COLO829 (cell line): ENCODE measurements around the gene HDAC4.
"Not testable (repeated sequence)": the region's sequence is repeated elsewhere in the genome, so short reads cannot be mapped to it uniquely, and the experiment has no call there.

ENCODE experiments used
- DNase-seq: peaks from one replicate; pipeline ENCODE4 v3.0.0; 2012; ENCODE audit warnings: low spot score

Gene HDAC4

DNA sequence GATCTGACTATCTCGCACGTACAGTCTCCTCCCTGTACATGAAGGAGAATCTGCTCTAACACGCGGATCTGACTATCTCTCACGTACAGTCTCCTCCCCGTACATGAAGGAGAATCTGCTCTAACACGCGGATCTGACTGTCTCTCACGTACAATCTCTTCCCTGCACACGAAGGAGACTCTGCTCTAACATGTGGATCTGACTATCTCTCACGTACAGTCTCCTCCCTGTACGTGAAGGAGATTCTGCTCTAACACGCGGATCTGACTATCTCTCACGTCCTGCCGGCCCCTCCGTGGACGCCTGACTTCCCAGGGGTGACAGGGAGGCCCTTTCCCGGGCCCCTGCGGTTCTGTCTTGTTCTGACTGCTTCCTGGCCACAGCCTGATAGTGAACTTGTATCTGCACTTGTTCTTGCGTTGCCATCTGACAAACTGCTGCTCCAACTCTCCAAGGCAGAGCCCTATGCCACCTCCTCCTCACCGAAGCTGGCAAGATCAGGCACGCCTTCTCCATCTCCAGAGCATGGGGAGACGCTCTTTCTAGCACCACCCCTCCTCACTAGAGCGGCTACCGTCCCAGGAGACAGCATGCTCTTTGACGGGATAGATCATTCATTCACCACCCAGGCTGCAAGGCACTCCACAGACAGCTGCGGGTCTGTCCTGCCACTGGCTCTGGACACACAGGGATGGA is 314.3 kb downstream of the HDAC4 start:
- no peak for DNase-seq

GRCh38 chr2:239085201-239085992 is 315.4 kb downstream of the HDAC4 start:
- DNase-seq = peak; percentile 75

- DNase-seq = no peak
These were observed 316.8 kb downstream of the HDAC4 start for GRCh38 chr2:239084007-239084406.

DNA sequence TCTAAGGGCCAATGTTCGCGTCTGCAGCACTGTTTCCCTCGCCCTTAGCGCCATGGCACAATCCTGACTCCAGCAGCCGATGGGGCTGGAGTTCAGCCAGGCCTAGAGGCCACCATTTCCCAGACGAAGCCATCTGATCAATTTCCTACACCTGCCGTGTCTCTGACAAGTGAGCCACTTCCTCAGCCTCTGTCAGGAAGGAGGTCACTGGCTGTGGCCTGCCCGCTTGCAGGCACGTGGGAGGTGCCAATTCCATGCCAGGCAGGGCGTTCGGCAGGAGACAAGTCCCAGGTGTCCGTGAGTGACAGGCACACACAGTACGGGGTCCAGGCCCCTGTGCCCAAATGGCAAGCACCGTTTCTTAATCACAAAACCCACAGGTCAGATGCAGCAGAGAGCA is 318.4 kb downstream of the HDAC4 start:
- no peak for DNase-seq

DNA sequence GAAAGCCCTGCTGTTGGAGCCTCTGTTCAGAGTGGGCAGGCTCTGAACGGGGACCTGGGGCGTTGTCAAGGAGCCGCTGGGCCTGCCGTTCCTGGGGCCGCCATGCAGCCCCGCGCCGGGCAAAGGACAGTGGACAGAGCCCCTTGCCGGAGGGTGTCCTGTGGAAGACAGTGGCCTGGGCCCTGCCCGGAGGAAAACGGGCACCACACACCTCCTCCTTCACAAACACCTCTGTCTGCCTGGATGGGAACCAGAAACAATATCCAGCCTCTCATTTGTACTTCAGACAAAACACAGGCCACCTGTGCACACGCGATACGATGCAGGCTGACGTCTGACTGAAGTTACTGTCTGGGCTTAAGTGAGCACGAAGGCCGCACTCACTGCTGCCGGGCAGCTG is 319.2 kb downstream of the HDAC4 start:
- DNase-seq = no peak

- DNase-seq = no peak
These were observed 319.8 kb downstream of the HDAC4 start for GRCh38 chr2:239081046-239081445.

DNA sequence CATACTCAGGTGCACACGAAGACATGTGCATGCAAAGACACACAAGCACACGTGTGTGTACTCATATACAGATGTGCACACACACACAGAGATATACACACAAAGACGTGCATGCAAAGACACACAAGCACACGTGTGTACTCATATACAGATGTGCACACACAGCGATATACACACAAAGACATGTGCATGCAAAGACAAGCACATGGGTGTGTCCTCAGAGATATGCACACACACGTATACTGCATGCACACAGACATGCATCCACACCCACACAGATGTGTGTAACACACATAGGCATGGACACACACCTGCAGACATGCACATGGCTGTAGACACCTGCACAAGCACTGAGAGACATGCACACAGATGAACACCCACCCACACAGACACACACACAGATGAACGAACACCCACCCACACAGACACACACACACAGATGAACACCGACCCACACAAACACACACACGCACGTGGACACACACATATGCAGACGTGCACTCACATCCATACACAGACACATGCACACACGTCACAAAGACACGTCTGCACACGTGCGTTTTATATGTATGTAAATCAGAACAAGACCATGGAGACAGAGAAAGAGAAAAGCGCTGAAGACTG is 321.0 kb downstream of the HDAC4 start:
- no peak for DNase-seq

DNA sequence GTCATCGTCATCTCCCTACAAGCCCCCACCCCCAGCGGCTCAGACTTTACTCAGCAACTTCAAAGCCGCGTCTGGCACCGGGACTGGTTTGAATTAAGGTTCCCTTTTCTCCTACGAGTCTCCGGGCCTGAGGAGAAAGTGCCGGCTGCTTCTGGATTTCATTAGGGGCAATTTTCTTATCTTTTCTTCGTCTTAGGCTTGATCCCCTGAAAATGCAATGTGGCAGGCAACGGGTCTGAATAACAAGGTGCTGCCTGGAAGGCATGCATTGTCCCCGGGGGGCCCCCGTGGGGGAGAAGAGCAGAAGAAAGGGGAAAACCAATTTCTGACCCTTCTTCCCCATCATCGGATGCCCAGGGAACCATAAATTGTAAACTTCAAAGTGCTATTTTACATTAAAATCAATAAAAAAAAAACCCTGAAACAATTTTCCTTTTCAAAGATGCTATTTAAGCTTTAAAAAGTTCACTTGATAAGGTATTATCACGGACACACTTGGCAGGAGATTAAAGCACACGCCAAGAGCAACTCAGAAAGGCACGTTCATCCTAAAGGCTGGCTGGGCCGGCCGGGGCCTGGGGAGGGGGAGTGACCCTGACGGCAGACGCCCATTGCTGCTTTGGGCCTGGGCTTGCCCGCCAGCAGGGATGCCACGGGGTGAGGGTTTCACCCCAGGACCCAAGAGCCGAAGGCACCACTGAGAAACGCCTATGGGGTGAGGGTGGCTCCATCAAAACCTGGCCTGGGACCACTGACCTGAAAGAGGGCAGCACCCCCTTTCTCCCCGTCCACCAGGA is 322.5 kb downstream of the HDAC4 start:
- DNase-seq = no peak

DNA sequence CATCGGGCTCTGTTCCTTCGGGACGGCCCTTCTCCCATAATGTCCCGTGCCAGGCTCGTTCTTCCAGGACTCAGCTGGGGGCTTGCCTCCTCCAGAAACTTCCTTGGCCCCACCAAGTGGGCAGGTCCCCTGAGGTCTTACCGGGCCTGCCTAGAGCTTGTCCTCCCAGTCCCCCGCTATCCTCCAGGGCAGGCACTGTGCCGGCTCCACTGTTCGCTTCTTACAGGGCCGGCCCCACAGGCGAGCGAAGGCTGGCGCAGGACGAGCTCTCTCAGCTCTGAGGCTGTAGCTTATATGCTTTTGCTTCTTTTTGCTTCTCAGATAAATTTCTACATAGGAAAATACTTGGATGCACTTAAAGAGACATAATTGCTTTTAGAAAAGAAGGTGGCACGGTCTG is 323.6 kb downstream of the HDAC4 start:
- DNase-seq = no peak

GRCh38 chr2:239075918-239076758 is 324.7 kb downstream of the HDAC4 start:
- DNase-seq = no peak

DNA sequence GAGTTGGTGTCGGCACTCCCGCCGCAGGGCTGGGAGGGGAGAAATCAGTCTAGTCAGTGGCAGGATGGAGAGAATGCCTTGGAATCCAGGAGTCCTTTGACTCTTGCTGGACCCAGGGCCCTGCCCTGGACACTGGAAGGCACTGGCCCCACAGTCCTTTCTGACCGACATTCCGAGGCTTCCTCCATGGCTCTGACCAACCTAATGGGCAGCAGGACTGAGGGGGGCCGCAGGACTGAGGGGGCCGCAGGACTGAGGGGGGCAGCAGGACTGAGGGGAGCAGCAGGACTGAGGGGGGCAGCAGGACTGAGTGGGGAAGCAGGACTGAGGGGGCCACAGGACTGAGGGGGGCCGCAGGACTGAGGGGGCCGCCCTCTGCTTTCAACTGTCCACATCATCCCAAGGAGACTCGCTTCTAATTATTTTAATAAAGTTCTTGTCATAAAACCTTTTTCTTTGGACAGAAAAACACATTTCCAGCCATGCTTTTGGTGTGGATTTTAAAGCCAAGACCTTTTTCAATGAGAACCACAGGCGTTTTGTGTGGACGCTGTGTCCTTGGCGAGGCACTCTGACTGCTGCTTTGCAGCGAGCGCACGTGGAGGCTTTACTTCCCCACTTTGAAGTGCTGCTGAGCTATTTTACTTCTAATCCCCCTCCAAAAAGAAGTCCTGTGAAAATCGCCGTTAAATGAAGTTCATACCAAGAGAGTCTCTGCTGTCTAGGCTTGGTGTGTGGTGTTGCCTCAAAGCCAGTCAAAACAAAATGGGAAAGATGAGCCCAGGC is 326.9 kb downstream of the HDAC4 start:
- no peak for DNase-seq

DNA sequence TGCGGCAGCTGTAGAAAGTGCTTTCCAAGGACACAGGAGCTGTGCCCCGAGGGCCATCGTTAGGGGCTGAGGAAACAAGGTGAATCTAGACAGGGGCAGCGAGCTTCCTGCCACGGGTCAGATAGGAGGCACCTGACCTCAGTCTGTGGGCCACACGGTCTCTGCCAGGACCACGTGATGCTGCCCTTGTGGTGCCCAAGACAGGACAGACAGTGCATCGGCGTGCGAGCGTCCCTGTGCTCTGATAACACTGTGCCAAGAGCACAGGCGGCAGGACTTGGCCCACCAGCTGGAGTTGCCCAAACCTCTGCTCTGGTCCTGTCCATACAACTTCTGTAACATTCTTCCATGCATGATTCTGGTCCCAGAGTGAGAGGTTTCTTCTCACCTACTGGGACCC is 327.6 kb downstream of the HDAC4 start:
- DNase-seq = no peak

GRCh38 chr2:239072786-239073185 is 328.0 kb downstream of the HDAC4 start:
- no peak for DNase-seq

GRCh38 chr2:239070466-239070865 is 330.4 kb downstream of the HDAC4 start:
- DNase-seq = no peak

DNA sequence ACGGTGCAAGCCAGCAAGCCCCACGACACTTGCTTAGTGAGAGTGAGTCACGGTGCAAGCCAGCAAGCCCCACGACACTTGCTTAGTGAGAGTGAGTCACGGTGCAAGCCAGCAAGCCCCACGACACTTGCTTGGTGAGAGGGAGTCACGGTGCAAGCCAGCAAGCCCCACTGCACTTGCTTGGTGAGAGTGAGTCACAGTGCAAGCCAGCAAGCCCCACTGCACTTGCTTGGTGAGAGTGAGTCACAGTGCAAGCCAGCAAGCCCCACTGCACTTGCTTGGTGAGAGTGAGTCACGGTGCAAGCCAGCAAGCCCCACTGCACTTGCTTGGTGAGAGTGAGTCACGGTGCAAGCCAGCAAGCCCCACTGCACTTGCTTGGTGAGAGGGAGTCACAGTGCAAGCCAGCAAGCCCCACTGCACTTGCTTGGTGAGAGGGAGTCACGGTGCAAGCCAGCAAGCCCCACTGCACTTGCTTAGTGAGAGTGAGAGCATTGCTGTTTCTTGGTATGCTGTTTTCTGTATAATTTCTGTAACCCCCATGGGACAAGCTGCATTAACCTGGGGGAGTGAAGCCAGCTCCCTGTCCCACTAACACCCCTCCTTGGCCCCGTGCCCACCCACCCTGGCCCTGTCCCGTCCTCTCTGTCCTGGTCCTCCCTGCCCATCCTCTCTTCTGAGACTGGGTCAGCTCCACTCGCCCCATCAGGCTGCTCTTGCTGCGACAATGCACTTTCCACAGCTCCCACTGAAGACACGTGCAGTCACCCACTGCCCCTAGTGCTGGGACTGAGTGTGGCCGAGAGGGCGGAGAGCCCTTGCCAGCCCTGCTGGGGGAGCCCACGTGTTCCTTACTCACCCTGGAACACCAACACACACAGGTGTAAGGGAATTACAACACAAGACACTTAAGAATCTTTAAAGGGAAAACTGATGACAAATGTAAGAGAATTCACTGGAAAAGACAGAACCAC is 331.2 kb downstream of the HDAC4 start:
- DNase-seq = not testable (repeated sequence)

DNA sequence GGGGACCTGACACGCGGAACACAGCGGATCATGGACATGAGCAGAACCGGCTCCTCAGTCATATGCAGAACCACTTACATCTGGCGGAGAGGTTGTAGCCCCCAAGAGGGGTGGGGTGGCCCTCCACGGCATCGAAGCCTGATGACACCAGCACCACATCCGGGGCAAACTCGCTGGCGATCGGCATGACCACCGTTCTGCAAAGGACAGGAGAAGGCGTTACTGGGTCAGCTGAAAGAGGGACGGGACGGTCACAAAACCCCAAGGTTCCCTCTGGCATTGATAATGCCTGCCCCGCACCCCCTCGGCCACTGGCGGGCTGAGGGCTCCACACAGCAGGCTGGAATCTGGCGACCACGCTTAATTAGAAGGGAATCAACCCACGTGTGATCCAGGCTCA is 332.4 kb downstream of the HDAC4 start:
- DNase-seq = no peak

DNA sequence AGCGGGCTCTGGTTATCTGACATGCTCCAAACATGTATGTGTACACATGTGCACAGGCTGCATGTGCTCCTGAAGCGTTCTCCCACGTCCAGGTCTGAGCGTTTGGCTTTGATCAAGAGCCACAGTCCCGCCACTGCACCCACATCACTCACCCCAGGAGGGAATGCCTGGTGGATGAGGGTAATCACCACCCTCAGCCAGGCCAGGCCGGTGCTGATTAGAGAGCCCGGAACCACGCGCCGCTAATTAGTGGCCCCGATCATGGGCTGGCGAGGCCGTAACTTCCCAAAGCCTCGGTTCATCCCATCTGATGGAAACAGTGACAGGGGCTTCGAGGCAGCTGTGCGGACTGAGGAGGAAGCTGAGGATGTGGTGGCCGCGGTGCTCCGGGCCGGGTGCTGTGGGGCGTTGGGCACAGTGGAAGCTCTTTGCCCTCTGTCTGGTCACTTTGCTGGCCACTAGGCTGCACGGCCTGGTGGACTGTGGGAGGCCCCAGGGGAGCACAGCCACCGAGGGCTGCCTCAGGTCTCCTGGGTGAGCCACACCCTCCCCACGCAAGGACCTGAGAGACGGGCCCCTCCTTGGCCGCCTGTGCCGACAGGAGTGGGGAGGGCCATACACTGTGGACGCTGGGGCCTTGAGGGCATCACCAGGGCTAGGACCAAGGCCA is 333.5 kb downstream of the HDAC4 start:
- DNase-seq = no peak

GRCh38 chr2:239066597-239066996 is 334.2 kb downstream of the HDAC4 start:
- DNase-seq = no peak

DNA sequence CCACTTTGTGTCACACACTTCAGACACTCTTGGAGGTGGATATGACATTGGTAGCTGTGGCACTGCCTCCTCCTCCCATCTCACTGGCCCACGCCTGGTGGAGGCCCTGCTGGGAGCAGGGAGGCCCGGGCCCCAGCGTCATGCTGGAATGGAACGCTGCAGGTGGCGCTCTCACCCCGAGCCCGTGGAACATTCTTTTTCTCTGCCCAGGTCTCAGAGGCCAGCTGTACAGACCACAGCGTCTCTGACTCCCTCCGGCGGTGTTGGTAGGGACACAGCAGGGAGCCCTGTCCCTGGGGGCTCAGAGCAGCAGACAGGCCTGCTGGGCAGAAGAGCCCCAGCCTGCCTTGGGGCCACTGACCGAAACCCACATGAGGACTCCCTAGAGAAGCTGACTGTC is 334.9 kb downstream of the HDAC4 start:
- no peak for DNase-seq
